GM18519 (cell line): Measurements from ENCODE around the gene F10.

Experiments
- ATAC-seq: cut with Tn5 transposase; IDR thresholded peaks from one replicate; pipeline ENCODE4 v1.9.1; 2021; ENCODE audit warnings: mild to moderate bottlenecking, moderate library complexity; ENCODE audit not compliant: unreplicated experiment, low FRiP score

The F10 gene

DNA sequence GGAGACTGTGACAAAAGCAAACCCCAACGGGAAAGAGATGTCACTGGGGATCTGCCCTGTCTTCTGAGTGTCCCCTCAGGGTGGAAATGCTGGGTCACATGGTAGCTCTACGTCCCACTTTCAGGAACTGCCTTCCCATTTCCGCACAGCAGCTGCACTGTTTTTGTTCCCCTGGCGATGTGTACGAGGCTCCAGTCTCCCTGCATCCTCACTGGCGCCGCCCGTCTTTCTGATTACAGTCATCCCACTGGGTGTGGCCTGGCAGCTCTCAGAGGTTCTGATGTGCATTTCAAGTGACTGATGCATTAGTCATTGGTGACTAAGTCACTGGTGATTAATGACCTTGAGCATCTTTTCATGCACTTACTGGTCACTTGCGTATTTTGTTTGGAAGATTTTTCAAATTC is 64.7 kb downstream of the F10 start:
- no peak for ATAC-seq

DNA sequence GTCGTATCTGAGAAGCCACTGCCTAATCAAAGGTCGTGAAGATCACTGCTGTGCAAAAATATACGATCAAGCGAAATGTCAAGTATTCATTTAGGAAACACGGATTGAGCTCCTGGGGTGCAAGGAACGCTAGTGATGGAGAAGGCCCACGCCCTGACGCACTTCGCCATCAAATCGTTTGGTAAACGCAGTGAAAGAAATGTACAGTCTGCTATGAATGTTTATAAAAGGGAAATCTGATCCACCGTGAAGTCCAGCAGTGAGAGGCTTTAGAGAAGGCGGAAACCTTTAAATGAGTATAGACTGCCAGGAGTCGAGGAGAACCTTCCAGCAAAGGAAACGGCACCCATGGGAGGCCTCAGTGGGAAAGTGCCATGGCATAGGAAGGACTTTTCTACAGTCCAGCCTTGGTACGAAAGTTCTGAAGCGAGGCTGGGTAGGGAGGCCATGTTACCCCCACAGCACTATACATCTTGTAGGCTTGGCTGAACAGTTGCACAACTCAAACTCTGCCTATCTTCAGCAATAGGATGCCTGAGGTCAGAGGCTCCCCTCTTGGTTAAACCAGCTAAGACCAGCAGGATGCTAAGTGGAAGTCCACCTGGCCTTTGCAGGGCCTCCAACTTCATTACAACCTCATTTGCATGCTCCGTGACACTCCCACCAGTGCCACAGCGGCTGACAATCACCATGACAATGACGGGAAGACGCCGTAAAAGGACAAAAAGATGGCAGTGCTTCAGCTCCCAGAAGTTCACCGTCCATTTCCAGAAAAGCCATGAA is 65.5 kb downstream of the F10 start:
- no peak for ATAC-seq

- no peak for ATAC-seq
Observed at GRCh38 chr13:113190181-113190580, 67.6 kb downstream of the F10 start.

- ATAC-seq = no peak
Observed at GRCh38 chr13:113192279-113192678, 69.7 kb downstream of the F10 start.

GRCh38 chr13:113192902-113193301 is 70.3 kb downstream of the F10 start:
- no peak for ATAC-seq

GRCh38 chr13:113195360-113195759 is 72.8 kb downstream of the F10 start:
- no peak for ATAC-seq

GRCh38 chr13:113196970-113197737 is 74.6 kb downstream of the F10 start:
- no peak for ATAC-seq
